GM13976 (cell line): Measurements from ENCODE around the gene FADS1.
A peak's percentile ranks its signal among the peaks of the same experiment; 100 is the strongest.

Experiments used
- DNase-seq: peaks from one replicate; pipeline ENCODE4 v3.0.0; 2012; ENCODE audit warnings: low spot score
- in situ Hi-C: fragments of 300-500 bp; cut with MboI; formaldehyde crosslinking; loops from one replicate; pipeline ENCODE4 v1.12.0; 2022; ENCODE audit warnings: low sequenced_read_pairs, mixed read lengths, inconsistent platforms; ENCODE audit not compliant: unreplicated experiment
- TF ChIP-seq, protein P1 (sequence below): IDR thresholded peaks from 2 replicates; pipeline ENCODE4 v1.5.1; 2012; ENCODE audit warnings: borderline replicate concordance, mild to moderate bottlenecking; ENCODE audit not compliant: insufficient read depth; ENCODE audit errors: extremely low read depth, missing control alignments, control extremely low read depth

FADS1 gene

DNA sequence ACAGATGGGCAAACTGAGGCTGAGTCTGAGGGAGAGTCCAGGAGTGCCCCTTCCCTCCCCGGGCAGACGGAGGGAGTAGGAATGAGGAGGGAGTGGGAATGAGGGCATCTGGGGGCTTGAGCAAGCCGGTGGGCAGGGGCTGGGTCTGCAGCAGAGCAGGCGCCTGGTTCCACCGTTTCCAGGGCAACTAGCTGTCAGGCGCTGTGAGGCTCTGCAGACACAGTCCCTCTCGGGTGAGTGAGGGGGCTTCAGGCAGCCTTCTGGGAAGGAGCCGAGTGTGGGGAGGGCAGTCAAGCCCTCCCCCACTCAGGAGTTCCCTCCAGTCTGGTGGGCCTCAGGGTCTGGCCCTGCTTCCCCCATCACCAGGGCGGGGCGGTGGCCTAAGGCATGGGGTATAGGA is 43.4 kb downstream of the FADS1 start:
- in situ Hi-C loops, result no loop called here
- no peak for DNase-seq
- TF ChIP-seq, protein P1, sequence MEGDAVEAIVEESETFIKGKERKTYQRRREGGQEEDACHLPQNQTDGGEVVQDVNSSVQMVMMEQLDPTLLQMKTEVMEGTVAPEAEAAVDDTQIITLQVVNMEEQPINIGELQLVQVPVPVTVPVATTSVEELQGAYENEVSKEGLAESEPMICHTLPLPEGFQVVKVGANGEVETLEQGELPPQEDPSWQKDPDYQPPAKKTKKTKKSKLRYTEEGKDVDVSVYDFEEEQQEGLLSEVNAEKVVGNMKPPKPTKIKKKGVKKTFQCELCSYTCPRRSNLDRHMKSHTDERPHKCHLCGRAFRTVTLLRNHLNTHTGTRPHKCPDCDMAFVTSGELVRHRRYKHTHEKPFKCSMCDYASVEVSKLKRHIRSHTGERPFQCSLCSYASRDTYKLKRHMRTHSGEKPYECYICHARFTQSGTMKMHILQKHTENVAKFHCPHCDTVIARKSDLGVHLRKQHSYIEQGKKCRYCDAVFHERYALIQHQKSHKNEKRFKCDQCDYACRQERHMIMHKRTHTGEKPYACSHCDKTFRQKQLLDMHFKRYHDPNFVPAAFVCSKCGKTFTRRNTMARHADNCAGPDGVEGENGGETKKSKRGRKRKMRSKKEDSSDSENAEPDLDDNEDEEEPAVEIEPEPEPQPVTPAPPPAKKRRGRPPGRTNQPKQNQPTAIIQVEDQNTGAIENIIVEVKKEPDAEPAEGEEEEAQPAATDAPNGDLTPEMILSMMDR, result no peak

DNA sequence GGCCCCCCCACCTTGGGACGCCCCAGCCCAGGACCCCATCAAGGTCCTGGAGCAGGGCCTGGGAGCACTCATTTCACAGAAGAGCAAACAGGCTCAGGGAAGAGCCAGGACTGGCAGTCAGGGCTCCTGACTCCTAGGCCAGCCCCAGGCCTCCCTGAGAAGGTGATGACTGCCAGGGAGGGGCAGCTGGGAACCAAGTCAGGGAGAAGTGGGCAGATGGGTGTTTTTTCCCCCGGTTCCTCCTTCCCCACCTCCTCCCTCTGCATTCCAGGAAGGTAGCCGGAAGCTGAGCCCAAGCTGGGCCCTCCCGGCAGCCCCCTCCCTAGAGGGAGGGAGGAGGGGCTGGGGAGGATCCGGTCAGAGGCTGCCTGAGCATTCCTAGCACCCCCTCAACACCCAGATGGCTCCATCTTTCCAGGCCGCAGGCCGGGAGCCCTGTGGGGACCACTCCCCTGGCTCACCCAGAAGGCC is 44.8 kb downstream of the FADS1 start:
- in situ Hi-C loops, result no loop called here
- DNase-seq, result no peak
- TF ChIP-seq, protein P1, result no peak

DNA sequence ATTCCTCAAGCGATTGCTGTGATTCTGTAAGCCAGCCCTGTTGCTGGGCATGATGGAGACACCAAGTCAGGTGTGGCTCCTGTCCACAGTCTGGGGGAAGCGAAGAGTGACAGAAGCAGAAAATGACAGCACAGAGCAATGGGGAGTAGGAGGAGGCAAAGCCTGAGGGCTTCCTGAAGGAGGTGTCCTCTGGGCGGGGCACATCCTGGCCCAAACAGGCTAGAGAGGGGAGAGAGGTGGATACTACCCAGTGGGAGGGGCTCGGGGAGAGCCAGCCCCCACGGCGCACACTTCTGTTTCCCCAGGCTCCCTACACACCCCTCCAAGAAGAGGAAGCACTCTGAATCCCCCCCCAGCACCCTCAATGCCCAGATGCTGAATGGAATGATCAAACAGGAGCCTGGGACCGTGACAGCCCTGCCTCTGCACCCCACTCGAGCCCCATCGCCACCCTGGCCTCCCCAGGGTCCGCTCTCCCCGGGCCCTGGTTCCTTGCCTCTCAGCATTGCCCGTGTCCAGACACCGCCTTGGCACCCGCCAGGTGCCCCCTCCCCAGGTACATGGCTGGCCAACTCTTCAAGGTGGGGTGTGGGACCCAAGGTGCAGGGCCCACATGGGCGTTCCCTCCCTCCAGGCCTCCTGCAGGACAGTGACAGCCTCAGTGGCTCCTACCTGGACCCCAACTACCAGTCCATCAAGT is 45.5 kb downstream of the FADS1 start:
- TF ChIP-seq, protein P1, result peak; percentile 3
- DNase-seq, result no peak
- in situ Hi-C loops, result no loop called here

DNA sequence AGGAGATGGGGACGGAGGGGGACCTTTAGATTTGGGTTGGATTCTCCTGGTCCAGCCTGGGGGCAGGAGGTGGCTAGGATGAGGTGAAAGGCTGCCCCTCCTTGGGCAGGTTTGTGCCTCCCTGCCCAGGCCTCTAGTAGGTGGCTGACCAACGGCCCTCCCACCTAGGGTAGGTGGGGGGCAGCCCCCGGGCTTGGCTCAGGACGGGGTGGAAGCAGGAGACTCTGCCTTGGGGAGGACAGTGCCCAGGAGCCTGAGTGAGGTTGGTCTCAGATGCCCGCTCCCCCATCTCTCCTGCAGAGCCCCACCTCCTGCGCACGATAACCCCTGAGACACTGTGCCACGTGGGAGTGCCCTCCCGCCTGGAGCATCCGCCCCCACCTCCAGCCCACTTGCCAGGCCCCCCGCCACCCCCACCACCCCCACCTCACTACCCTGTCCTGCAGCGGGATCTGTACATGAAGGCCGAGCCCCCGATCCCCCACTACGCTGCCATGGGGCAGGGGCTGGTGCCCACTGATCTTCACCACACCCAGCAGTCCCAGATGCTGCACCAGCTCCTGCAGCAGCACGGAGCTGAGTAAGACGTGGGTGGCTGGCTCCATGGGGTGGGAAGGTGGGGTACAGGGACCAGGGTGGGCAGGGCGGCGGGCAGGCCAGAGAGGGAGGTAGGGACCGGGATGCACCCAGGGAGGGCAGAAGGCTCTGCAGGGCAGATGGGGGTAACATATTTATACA is 46.7 kb downstream of the FADS1 start:
- TF ChIP-seq, protein P1, result no peak
- in situ Hi-C loops, result no loop called here
- no peak for DNase-seq

DNA sequence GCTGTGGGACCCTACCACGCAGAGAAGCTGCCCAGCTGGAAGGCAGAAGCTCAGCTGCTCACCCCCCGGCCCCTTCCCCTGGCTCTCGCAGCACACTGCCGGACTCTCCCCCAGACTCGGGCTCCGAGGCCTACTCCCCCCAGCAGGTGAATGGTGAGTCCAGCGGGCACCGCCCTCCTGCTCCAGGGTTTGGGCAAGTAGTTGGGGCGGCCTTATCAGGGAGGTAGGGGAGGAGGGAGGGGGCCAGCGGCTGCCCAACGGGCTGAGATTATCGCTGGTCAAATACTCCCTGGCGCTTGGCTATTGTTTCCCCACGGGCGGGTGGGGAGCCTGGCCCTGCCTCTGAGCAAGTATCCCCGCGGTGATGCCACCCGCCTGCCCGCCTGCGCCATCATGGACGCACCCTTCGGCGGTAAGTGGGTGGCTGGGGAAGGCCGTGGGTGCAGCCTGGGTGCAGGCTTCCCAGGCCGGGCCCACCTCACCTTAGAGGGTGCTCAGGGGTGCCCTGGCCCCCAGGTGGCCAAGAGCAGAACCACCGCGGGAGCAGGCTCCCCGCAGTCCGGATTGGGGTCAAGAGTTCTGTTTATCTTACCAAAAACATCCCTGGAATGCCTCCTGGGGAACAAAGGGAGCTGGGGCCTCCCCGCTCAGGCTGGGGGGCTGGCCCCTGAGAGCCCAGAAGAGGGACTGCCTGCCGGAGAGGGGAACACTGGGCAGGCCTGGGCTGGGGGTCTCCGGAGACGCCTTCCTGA is 47.5 kb downstream of the FADS1 start:
- TF ChIP-seq, protein P1, result no peak
- in situ Hi-C loops, result no loop called here
- DNase-seq, result no peak

DNA sequence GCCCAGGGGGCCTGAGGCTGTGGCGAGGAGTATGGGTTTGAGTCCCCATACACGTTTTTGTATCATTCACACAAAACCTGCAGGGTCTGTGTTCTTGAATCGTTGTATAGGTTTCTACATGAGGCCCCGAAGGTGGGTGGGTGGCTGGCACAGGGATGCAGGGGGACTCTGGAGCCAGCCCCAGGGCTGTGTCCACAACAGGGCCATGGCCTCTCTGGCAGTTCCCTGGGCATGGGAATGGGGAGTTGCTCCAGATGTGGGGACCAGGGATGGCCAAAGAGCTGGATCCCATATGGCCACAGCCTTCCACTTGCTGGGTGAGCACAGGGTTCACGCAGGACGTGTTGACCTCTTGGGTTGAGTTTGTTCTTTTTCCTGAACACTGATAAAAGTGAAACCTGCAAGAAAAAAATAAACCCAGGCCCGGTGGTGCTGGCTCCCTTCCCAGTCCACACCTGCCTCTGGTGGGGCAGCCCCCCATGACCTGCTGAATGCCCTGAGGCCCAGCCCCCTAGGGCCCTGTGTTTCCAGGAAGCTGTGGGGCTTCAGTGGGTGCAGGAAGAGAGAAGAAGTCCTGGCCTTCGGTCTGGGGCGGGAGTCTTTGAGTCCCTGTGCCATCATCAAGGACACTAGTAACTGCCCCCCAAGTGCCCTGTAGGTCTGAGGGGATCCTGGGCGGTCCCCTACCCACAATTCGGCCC is 48.3 kb downstream of the FADS1 start:
- in situ Hi-C loops, result no loop called here
- DNase-seq, result no peak
- TF ChIP-seq, protein P1, result no peak
